ENCODE data around the gene SEMA7A.
"Not testable (repeated sequence)": the region's sequence is repeated elsewhere in the genome, so short reads cannot be mapped to it uniquely, and the experiment has no call there.

SEMA7A gene

GRCh38 chr15:74402337-74402841 is 31.4 kb downstream of the SEMA7A start:
- in situ Hi-C loops (cut with MboI; ENCODE audit: low sequenced_read_pairs): no loop called here

GRCh38 chr15:74400915-74401757 is 32.6 kb downstream of the SEMA7A start:
- in situ Hi-C loops (cut with MboI; ENCODE audit: low sequenced_read_pairs): no loop called here

- in situ Hi-C loops (cut with MboI; ENCODE audit: low sequenced_read_pairs): no loop called here
Observed at GRCh38 chr15:74400313-74400860, 33.4 kb downstream of the SEMA7A start.

GRCh38 chr15:74399511-74400312 is 34.0 kb downstream of the SEMA7A start:
- in situ Hi-C loops (cut with MboI; ENCODE audit: low sequenced_read_pairs): no loop called here

- in situ Hi-C loops (cut with MboI; ENCODE audit: low sequenced_read_pairs): no loop called here
Observed at GRCh38 chr15:74399100-74399499, 34.7 kb downstream of the SEMA7A start.

GRCh38 chr15:74398183-74398582 is 35.6 kb downstream of the SEMA7A start:
- in situ Hi-C loops (cut with MboI; ENCODE audit: low sequenced_read_pairs): no loop called here

- in situ Hi-C loops (cut with MboI; ENCODE audit: low sequenced_read_pairs): no loop called here
Observed at GRCh38 chr15:74397239-74398068, 36.3 kb downstream of the SEMA7A start.

GRCh38 chr15:74396445-74397238 is 37.1 kb downstream of the SEMA7A start:
- in situ Hi-C loops (cut with MboI; ENCODE audit: low sequenced_read_pairs): no loop called here

- in situ Hi-C loops (cut with MboI; ENCODE audit: low sequenced_read_pairs): no loop called here
Observed at GRCh38 chr15:74396146-74396438, 37.7 kb downstream of the SEMA7A start.

- in situ Hi-C loops (cut with MboI; ENCODE audit: low sequenced_read_pairs): no loop called here
Observed at GRCh38 chr15:74395319-74396145, 38.2 kb downstream of the SEMA7A start.

- in situ Hi-C loops (cut with MboI; ENCODE audit: low sequenced_read_pairs): no loop called here
Observed at GRCh38 chr15:74394090-74394846, 39.5 kb downstream of the SEMA7A start.

- in situ Hi-C loops (cut with MboI; ENCODE audit: low sequenced_read_pairs): no loop called here
Observed at GRCh38 chr15:74393423-74393822, 40.3 kb downstream of the SEMA7A start.

GRCh38 chr15:74392902-74393301 is 40.9 kb downstream of the SEMA7A start:
- in situ Hi-C loops (cut with MboI; ENCODE audit: low sequenced_read_pairs): no loop called here

- in situ Hi-C loops (cut with MboI; ENCODE audit: low sequenced_read_pairs): no loop called here
Observed at GRCh38 chr15:74392451-74392830, 41.3 kb downstream of the SEMA7A start.

GRCh38 chr15:74391582-74392450 is 41.9 kb downstream of the SEMA7A start:
- in situ Hi-C loops (cut with MboI; ENCODE audit: low sequenced_read_pairs): no loop called here

GRCh38 chr15:74390647-74391288 is 43.0 kb downstream of the SEMA7A start:
- in situ Hi-C loops (cut with MboI; ENCODE audit: low sequenced_read_pairs): no loop called here

GRCh38 chr15:74390049-74390646 is 43.6 kb downstream of the SEMA7A start:
- in situ Hi-C loops (cut with MboI; ENCODE audit: low sequenced_read_pairs): not testable (repeated sequence)
